GM23338 (cell line): ENCODE measurements around the gene OVCA2.

Experiments
- ETS1 ChIP-seq: IDR thresholded peaks from 2 replicates; pipeline ENCODE4 v1.6.1; 2016; ENCODE audit warnings: antibody characterized with exemption
- EZH2 ChIP-seq: fragments of 200-600 bp; sonication (generic); IDR thresholded peaks from one replicate; pipeline ENCODE4 v1.8.0; 2017; ENCODE audit warnings: antibody characterized with exemption, mild to moderate bottlenecking, low read depth; ENCODE audit not compliant: unreplicated experiment
- EZH2phosphoT487 ChIP-seq: fragments of 200-600 bp; sonication (generic); IDR thresholded peaks from one replicate; pipeline ENCODE4 v1.8.1; 2018; ENCODE audit warnings: antibody characterized with exemption; ENCODE audit not compliant: unreplicated experiment
- POLR2AphosphoS5 ChIP-seq: IDR thresholded peaks from 2 replicates; pipeline ENCODE4 v1.6.1; 2016; ENCODE audit warnings: antibody characterized with exemption, low read depth
- STAT1 ChIP-seq: IDR thresholded peaks from one replicate; pipeline ENCODE4 v1.6.1; 2016; ENCODE audit warnings: antibody characterized with exemption; ENCODE audit not compliant: unreplicated experiment
- ZNF331 ChIP-seq: fragments of 250-450 bp; sonication (Bioruptor Pico); IDR thresholded peaks from 2 replicates; pipeline ENCODE4 v1.5.0; 2020; ENCODE audit warnings: low read depth, mild to moderate bottlenecking, moderate library complexity
- TF ChIP-seq, protein P1 (sequence below), 2 experiments: fragments of 200-600 bp in 1 of 2; sonication (generic) in 1 of 2; conservative IDR thresholded peaks; 2 replicates each; pipeline versions ENCODE4 v1.5.1 to v1.6.1; 2016 to 2017; ENCODE audit warnings: antibody characterized with exemption in 2 of 2, low read depth in 2 of 2, mild to moderate bottlenecking in 2 of 2, moderate library complexity in 1 of 2
- TF ChIP-seq, protein P2 (sequence below): IDR thresholded peaks from one replicate; pipeline ENCODE4 v1.6.1; 2018; ENCODE audit warnings: antibody characterized with exemption; ENCODE audit not compliant: unreplicated experiment

- TF ChIP-seq POLR2AphosphoS5 (no peak), EZH2 (no peak), EZH2phosphoT487 (no peak), STAT1 (no peak), ETS1 (no peak), ZNF331 (CRISPR knock-in tag) (no peak)
- TF ChIP-seq, protein P1, sequence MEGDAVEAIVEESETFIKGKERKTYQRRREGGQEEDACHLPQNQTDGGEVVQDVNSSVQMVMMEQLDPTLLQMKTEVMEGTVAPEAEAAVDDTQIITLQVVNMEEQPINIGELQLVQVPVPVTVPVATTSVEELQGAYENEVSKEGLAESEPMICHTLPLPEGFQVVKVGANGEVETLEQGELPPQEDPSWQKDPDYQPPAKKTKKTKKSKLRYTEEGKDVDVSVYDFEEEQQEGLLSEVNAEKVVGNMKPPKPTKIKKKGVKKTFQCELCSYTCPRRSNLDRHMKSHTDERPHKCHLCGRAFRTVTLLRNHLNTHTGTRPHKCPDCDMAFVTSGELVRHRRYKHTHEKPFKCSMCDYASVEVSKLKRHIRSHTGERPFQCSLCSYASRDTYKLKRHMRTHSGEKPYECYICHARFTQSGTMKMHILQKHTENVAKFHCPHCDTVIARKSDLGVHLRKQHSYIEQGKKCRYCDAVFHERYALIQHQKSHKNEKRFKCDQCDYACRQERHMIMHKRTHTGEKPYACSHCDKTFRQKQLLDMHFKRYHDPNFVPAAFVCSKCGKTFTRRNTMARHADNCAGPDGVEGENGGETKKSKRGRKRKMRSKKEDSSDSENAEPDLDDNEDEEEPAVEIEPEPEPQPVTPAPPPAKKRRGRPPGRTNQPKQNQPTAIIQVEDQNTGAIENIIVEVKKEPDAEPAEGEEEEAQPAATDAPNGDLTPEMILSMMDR (conservative IDR thresholded peaks at IDR 0.05; ENCODE audit: low read depth in 2 of 2) = no peak
- TF ChIP-seq, protein P2, sequence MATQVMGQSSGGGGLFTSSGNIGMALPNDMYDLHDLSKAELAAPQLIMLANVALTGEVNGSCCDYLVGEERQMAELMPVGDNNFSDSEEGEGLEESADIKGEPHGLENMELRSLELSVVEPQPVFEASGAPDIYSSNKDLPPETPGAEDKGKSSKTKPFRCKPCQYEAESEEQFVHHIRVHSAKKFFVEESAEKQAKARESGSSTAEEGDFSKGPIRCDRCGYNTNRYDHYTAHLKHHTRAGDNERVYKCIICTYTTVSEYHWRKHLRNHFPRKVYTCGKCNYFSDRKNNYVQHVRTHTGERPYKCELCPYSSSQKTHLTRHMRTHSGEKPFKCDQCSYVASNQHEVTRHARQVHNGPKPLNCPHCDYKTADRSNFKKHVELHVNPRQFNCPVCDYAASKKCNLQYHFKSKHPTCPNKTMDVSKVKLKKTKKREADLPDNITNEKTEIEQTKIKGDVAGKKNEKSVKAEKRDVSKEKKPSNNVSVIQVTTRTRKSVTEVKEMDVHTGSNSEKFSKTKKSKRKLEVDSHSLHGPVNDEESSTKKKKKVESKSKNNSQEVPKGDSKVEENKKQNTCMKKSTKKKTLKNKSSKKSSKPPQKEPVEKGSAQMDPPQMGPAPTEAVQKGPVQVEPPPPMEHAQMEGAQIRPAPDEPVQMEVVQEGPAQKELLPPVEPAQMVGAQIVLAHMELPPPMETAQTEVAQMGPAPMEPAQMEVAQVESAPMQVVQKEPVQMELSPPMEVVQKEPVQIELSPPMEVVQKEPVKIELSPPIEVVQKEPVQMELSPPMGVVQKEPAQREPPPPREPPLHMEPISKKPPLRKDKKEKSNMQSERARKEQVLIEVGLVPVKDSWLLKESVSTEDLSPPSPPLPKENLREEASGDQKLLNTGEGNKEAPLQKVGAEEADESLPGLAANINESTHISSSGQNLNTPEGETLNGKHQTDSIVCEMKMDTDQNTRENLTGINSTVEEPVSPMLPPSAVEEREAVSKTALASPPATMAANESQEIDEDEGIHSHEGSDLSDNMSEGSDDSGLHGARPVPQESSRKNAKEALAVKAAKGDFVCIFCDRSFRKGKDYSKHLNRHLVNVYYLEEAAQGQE = no peak
These were observed 29.3 kb upstream of the OVCA2 start for GRCh38 chr17:2012499-2012898.
